Left ventricle myocardium inferior (tissue), 1 donor: Measurements from ENCODE around the gene CIAO1. TPM values are rescaled to one million over a fixed set of nuclear protein-coding genes. Genes with fewer than 3 reads are reported as not detected.

Experiments used
- DNase-seq: peaks from one replicate; pipeline ENCODE4 v3.0.0-alpha.2; 2020
- H3K27ac ChIP-seq: fragments of 200-600 bp; replicated peaks from 2 replicates; pipeline ENCODE4 v1.8.0; 2021
- H3K27me3 ChIP-seq: fragments of 200-600 bp; 2 replicates; pipeline ENCODE4 v1.8.0; 2021; ENCODE audit warnings: low read depth
- H3K36me3 ChIP-seq: fragments of 200-600 bp; 2 replicates; pipeline ENCODE4 v1.8.0; 2021
- H3K4me1 ChIP-seq: fragments of 200-600 bp; 2 replicates; pipeline ENCODE4 v1.8.0; 2021
- H3K4me3 ChIP-seq: fragments of 200-600 bp; 2 replicates; pipeline ENCODE4 v1.8.0; 2021; ENCODE audit warnings: mild to moderate bottlenecking, moderate library complexity
- H3K9me3 ChIP-seq: fragments of 200-600 bp; replicated peaks from 2 replicates; pipeline ENCODE4 v1.8.0; 2021
- CTCF ChIP-seq: fragments of 200-600 bp; IDR thresholded peaks from 2 replicates; pipeline ENCODE4 v1.8.0; 2021; ENCODE audit warnings: antibody characterized with exemption, mild to moderate bottlenecking, borderline replicate concordance
- intact Hi-C: fragments of 100-400 bp; cut with micrococcal nuclease; formaldehyde crosslinking; loops from one replicate; pipeline ENCODE4 v1.11.0; 2022
- total RNA-seq: library from RNA; stranded (reverse); fragmentation: NEBNext Ultra II Directional; extraction: Animal tissue kit (Norgen Biotek cat#: 25700); gene quantifications from one replicate; pipeline ENCODE4 v1.2.1, GENCODE V29; 2021
- donor health status: DM: no; HTN: yes; CAD: no; lungs with severe emphysema.

Gene CIAO1
- total RNA-seq, 1 donor from 2014 or later: 68.6 TPM

- Histone ChIP-seq H3K27me3 (no peaks in the 10 kb centered on the region), H3K36me3 (peaks cover 41% of the 10 kb centered on the region), H3K9me3 (no peaks in the 10 kb centered on the region), H3K4me1 (peaks cover 45% of the 10 kb centered on the region), H3K4me3 (peak within 1 kb of the TSS; percentile 91), H3K27ac (peak within 1 kb of the TSS; percentile 91)
- no peak for TF ChIP-seq CTCF
- peak; percentile 90 for DNase-seq
- intact Hi-C loops: no loop called here
Observed at GRCh38 chr2:96305091-96305978, 39.3 kb downstream of the CIAO1 start, which contains the start of gene SNRNP200. Gene SNRNP200, minus strand, starts transcription at chr2:96305546. Its CDS starts 109 bp downstream, at chr2:96305437.

- H3K4me1 ChIP-seq: peaks cover 45% of the 10 kb centered on the region
- intact Hi-C loops: no loop called here
- no peaks in the 10 kb centered on the region for H3K27me3 ChIP-seq
- peaks cover 35% of the 10 kb centered on the region for H3K36me3 ChIP-seq
- peak overlapping the region; percentile 91 for H3K27ac ChIP-seq
- no peak for DNase-seq
- no peak for TF ChIP-seq CTCF
- peak overlapping the region; percentile 91 for H3K4me3 ChIP-seq
- H3K9me3 ChIP-seq: no peaks in the 10 kb centered on the region
Observed at GRCh38 chr2:96305979-96306308, 39.9 kb downstream of the CIAO1 start.

GRCh38 chr2:96306370-96306769 is 40.3 kb downstream of the CIAO1 start:
- Histone ChIP-seq H3K4me1 (peaks cover 45% of the 10 kb centered on the region), H3K36me3 (peaks cover 30% of the 10 kb centered on the region), H3K27ac (peak overlapping the region; percentile 91), H3K4me3 (peak overlapping the region; percentile 91), H3K27me3 (no peaks in the 10 kb centered on the region), H3K9me3 (no peaks in the 10 kb centered on the region)
- no peak for TF ChIP-seq CTCF
- intact Hi-C loops: no loop called here
- DNase-seq: no peak

GRCh38 chr2:96308248-96308647 is 42.2 kb downstream of the CIAO1 start:
- peaks cover 35% of the 10 kb centered on the region for H3K4me1 ChIP-seq

GRCh38 chr2:96315005-96315399 is 49.0 kb downstream of the CIAO1 start:
- no peaks in the 10 kb centered on the region for H3K9me3 ChIP-seq
- no peak for DNase-seq
- intact Hi-C loops: no loop called here
- no peak overlapping the region for H3K27ac ChIP-seq
- peaks cover 36% of the 10 kb centered on the region for H3K27me3 ChIP-seq
- H3K4me1 ChIP-seq: no peaks in the 10 kb centered on the region
- H3K4me3 ChIP-seq: no peak overlapping the region
- TF ChIP-seq CTCF: no peak
- no peaks in the 10 kb centered on the region for H3K36me3 ChIP-seq

More at GRCh38 chr2:96308248-96308647, 42.2 kb downstream of the CIAO1 start:
- Histone ChIP-seq H3K27me3 (no peaks in the 10 kb centered on the region), H3K9me3 (no peaks in the 10 kb centered on the region), H3K4me3 (no peak overlapping the region), H3K27ac (no peak overlapping the region), H3K36me3 (peaks cover 12% of the 10 kb centered on the region)
- TF ChIP-seq CTCF: no peak
- intact Hi-C loops: no loop called here
- no peak for DNase-seq
